Upper lobe of right lung (tissue), 1 donor: Measurements from ENCODE around the gene CCS. TPM values are rescaled to one million over a fixed set of nuclear protein-coding genes. Genes with fewer than 3 reads are reported as not detected.

ENCODE experiments used
- ATAC-seq: fragments of 200-7000 bp; cut with Tn5 transposase; one replicate; pipeline ENCODE4 v1.9.1; 2020; ENCODE audit warnings: mild to moderate bottlenecking, moderate library complexity
- DNase-seq: peaks from one replicate; pipeline ENCODE4 v3.0.0-alpha.2; 2020
- H3K27ac ChIP-seq: fragments of 200-600 bp; one replicate; pipeline ENCODE4 v1.8.0; 2022
- H3K27me3 ChIP-seq: fragments of 200-600 bp; one replicate; pipeline ENCODE4 v1.8.0; 2022; ENCODE audit warnings: mild to moderate bottlenecking
- H3K36me3 ChIP-seq: fragments of 200-600 bp; one replicate; pipeline ENCODE4 v1.8.0; 2022
- H3K4me1 ChIP-seq: fragments of 200-600 bp; one replicate; pipeline ENCODE4 v1.8.0; 2022
- H3K4me3 ChIP-seq: fragments of 200-600 bp; one replicate; pipeline ENCODE4 v1.8.0; 2022; ENCODE audit warnings: mild to moderate bottlenecking
- H3K9me3 ChIP-seq: fragments of 200-600 bp; one replicate; pipeline ENCODE4 v1.8.0; 2022
- CTCF ChIP-seq: fragments of 200-600 bp; IDR thresholded peaks from one replicate; pipeline ENCODE4 v1.8.0; 2022; ENCODE audit warnings: antibody characterized with exemption
- intact Hi-C: fragments of 100-400 bp; cut with DNase I; formaldehyde crosslinking; loops from one replicate; pipeline ENCODE4 v1.11.0; 2022
- total RNA-seq: library from RNA; stranded (reverse); fragmentation: NEBNext Ultra II Directional; extraction: Animal tissue kit (Norgen Biotek cat#: 25700); gene quantifications from one replicate; pipeline ENCODE4 v1.2.1, GENCODE V29; 2021
- donor health status: DM: no; HTN: yes; CAD: no; lungs with severe emphysema.

The CCS gene
- total RNA-seq, 1 donor from 2014 or later: 31.9 TPM

GRCh38 chr11:66568124-66568916 is 24.7 kb upstream of the CCS start, which contains the start of gene CTSF:
TSS of gene CTSF (minus strand) at chr11:66568606. CDS start at chr11:66568486, 120 bp downstream.
- intact Hi-C loops: no loop called here

GRCh38 chr11:66569076-66569475 is 23.9 kb upstream of the CCS start:
- no peaks in the 10 kb centered on the region for H3K9me3 ChIP-seq
- H3K27ac ChIP-seq: no peak overlapping the region
- DNase-seq (no peak), ATAC-seq (no peak)
- TF ChIP-seq CTCF: no peak
- intact Hi-C loops: no loop called here
- no peaks in the 10 kb centered on the region for H3K27me3 ChIP-seq
- no peak overlapping the region for H3K4me3 ChIP-seq
- no peaks in the 10 kb centered on the region for H3K36me3 ChIP-seq
- peaks cover 7% of the 10 kb centered on the region for H3K4me1 ChIP-seq

More at GRCh38 chr11:66568124-66568916, 24.7 kb upstream of the CCS start, which contains the start of gene CTSF:
- DNase-seq (peak; percentile 94), ATAC-seq (peak; percentile 95)
- peaks cover 7% of the 10 kb centered on the region for H3K4me1 ChIP-seq
- H3K9me3 ChIP-seq: no peaks in the 10 kb centered on the region
- H3K4me3 ChIP-seq: peak within 1 kb of the TSS; percentile 67
- no peak for TF ChIP-seq CTCF
- no peak within 1 kb of the TSS for H3K27ac ChIP-seq
- H3K36me3 ChIP-seq: no peaks in the 10 kb centered on the region
- H3K27me3 ChIP-seq: no peaks in the 10 kb centered on the region

GRCh38 chr11:66570079-66570849 is 22.7 kb upstream of the CCS start:
- H3K27me3 ChIP-seq: no peaks in the 10 kb centered on the region
- H3K4me1 ChIP-seq: peaks cover 7% of the 10 kb centered on the region
- ATAC-seq (no peak), DNase-seq (no peak)
- H3K9me3 ChIP-seq: no peaks in the 10 kb centered on the region
- no peak for TF ChIP-seq CTCF
- no peaks in the 10 kb centered on the region for H3K36me3 ChIP-seq
- H3K27ac ChIP-seq: no peak overlapping the region
- H3K4me3 ChIP-seq: no peak overlapping the region
- intact Hi-C loops: no loop called here

GRCh38 chr11:66570850-66571180 is 22.2 kb upstream of the CCS start:
- intact Hi-C loops: no loop called here
- H3K27me3 ChIP-seq: no peaks in the 10 kb centered on the region
- peaks cover 7% of the 10 kb centered on the region for H3K4me1 ChIP-seq
- H3K9me3 ChIP-seq: no peaks in the 10 kb centered on the region
- H3K27ac ChIP-seq: no peak overlapping the region
- no peak for DNase-seq
- no peak for ATAC-seq
- TF ChIP-seq CTCF: no peak
- no peaks in the 10 kb centered on the region for H3K36me3 ChIP-seq
- H3K4me3 ChIP-seq: no peak overlapping the region

GRCh38 chr11:66579017-66579606 is 13.9 kb upstream of the CCS start:
- peak; percentile 89 for DNase-seq
- H3K27ac ChIP-seq: no peak overlapping the region
- no peaks in the 10 kb centered on the region for H3K9me3 ChIP-seq
- intact Hi-C loops: no loop called here
- no peaks in the 10 kb centered on the region for H3K4me1 ChIP-seq
- H3K27me3 ChIP-seq: no peaks in the 10 kb centered on the region
- peak; percentile 78 for TF ChIP-seq CTCF
- H3K4me3 ChIP-seq: no peak overlapping the region
- H3K36me3 ChIP-seq: no peaks in the 10 kb centered on the region
- ATAC-seq: peak; percentile 99
